ENCODE results near the gene TRAPPC2L.

TRAPPC2L gene

DNA sequence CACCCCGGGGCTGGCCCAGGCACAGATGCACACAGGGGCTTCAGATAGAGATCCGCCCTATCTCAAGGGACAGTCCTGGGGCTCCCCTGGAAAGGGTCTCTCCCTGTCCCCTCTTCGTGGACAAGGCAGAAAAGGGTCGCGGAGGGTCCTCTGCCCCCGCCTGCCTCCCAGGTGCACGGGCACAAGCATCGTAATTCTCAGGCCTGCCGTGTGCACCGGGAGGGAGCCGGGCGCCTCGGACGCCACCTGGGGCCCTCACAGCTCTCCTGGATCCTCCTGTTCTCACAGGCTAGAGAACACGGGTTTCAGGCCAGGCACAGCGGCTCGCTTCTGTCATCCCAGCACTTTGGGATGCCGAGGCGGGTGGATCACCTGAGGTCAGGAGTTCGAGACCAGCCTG, 21.4 kb downstream of the TRAPPC2L start:
- Mint-ChIP-seq H3K4me1 (no peaks in the 10 kb centered on the region), H3K9me3 (peaks cover 2% of the 10 kb centered on the region), H3K4me3 (no peak overlapping the region), H3K27ac (no peak overlapping the region), H3K36me3 (no peaks in the 10 kb centered on the region), H3K27me3 (peaks cover 7% of the 10 kb centered on the region)
- DNase-seq, result no peak
- CTCF ChIA-PET, result no interaction called here

DNA sequence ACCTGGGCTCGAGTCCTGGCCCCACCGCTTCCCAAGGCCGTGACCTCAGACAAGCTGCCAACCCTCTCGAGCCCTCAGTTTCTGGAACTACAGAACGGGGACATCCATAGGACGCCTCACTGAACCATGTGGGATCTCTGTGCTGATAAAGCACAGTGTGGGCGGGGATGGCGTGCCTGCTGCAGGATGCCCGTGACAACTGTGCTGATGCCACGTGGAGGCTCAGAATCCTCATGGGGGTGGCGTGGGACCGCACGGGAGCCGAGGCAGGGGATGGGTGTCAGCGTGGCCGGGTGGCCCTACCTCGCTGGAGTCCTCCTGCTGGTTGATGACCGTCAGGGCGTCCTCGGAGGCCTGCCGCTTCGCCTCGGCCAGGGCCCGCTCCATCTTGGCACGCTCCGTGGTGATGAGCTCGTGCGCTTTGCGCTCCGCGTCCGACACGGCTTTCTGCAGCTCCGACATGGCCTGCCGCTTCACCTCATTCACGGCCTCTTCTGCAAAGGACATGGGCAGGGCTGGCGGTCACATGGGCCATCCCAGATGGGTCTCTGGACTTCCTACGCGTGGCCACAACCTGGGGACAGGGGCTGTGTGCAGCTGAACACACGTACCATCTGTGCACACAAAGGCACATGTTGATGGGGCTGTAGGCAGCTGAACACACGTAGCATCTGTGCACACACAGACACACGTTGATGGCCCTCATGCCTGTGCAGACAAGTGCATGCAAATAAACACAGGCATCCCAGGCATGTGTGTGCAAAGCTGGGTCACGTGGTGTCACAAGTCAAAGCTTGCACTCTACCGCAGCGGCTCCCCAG, 22.2 kb downstream of the TRAPPC2L start:
- H3K9me3 Mint-ChIP-seq, result peaks cover 2% of the 10 kb centered on the region
- H3K36me3 Mint-ChIP-seq, result no peaks in the 10 kb centered on the region
- no peak overlapping the region for H3K4me3 Mint-ChIP-seq
- no peak overlapping the region for H3K27ac Mint-ChIP-seq
- H3K27me3 Mint-ChIP-seq, result peaks cover 2% of the 10 kb centered on the region
- no peak for DNase-seq
- CTCF ChIA-PET, result no interaction called here
- no peaks in the 10 kb centered on the region for H3K4me1 Mint-ChIP-seq

DNA sequence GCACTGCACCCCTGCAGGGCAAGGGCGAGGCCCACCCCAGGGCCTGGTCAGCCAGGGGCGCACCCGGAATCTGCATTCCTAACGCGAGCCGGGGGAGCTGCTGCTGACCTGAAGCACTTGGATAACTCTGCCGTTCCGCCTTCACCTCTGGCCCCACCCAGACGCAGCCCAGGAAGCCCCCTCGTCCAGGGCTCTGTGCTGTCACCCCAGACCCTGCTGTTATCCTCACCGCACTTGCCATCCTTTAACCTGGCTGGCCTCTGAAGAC, 22.8 kb downstream of the TRAPPC2L start:
- no peaks in the 10 kb centered on the region for H3K27me3 Mint-ChIP-seq

DNA sequence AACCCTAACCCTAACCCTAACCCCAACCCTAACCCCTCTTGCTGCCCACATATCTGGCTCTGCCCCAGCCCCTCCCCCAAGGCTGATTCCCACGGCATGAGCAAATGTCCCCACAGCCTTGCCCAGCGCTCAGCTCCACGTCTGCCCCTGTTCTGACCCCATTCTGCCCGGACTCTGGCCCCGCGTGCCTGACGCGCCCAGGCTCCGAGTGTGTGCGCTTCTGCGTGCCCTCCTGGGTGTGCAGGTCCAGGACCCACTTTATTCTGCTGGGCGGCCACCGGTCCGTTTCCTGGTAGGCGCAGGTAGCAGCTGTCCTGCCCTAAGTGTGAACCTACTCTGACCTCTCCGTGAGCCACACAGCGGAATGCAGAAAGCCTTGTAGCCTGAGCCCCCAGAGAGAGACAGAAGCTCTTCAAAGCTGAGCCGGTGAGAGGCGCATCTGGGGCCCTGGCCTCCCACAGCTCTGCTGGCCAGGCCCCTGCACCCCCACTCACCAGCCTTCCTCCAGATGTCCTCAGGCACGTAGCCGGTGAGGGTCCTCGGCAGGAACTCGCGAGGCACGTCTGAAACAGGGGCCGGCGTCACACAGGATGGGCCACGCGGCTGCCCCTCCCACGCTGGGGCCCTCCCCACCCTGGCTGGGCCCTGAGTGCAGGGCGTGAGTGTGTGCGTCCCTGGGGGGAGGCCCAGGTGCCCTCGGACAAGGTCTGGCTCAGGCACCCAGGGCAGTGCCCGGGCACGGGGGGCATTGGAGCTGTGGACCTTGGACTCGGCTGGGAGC, 23.5 kb downstream of the TRAPPC2L start:
- CTCF ChIA-PET, result no interaction called here
- Mint-ChIP-seq H3K4me3 (no peak overlapping the region), H3K9me3 (peaks cover 2% of the 10 kb centered on the region), H3K27ac (no peak overlapping the region), H3K4me1 (no peaks in the 10 kb centered on the region), H3K27me3 (no peaks in the 10 kb centered on the region), H3K36me3 (no peaks in the 10 kb centered on the region)
- no peak for DNase-seq

More for the DNA sequence above, 22.8 kb downstream of the TRAPPC2L start:
- DNase-seq, result no peak
- Mint-ChIP-seq H3K4me3 (no peak overlapping the region), H3K27ac (no peak overlapping the region), H3K36me3 (no peaks in the 10 kb centered on the region), H3K4me1 (no peaks in the 10 kb centered on the region), H3K9me3 (peaks cover 2% of the 10 kb centered on the region)
- CTCF ChIA-PET, result no interaction called here

DNA sequence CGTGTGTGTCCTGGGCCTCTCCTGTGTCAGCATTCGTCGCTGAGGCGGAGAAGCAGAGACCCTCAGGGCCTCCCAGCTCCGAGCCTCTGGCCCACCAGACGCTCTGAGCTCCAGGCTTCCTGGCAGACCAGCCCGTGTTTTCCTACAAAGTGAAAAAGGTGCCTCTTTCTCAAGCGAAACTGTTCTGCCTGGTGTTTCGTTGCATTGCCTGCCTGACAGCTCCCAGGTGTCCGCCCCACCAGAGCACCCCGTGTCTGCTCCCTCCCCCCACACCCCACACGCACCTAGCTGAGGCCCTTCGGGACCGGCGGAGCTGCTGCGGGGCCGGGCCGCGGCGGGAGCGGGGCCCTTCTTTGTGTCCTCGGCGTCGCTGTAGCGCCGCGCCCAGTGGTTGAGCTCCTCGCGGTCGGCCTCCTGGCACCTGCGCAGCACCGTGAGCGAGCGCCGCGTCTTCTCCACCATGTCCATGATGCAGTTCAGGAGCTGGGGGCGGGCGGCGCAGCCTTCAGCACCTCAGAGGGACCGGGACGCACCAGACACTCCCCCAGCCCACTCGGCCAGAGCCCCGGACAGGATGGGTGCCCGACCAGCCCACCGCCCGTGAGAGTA, 24.2 kb downstream of the TRAPPC2L start:
- DNase-seq, result no peak
- Mint-ChIP-seq H3K9me3 (peaks cover 2% of the 10 kb centered on the region), H3K4me3 (no peak overlapping the region), H3K27ac (no peak overlapping the region), H3K36me3 (no peaks in the 10 kb centered on the region), H3K4me1 (no peaks in the 10 kb centered on the region), H3K27me3 (no peaks in the 10 kb centered on the region)
- CTCF ChIA-PET, result no interaction called here

DNA sequence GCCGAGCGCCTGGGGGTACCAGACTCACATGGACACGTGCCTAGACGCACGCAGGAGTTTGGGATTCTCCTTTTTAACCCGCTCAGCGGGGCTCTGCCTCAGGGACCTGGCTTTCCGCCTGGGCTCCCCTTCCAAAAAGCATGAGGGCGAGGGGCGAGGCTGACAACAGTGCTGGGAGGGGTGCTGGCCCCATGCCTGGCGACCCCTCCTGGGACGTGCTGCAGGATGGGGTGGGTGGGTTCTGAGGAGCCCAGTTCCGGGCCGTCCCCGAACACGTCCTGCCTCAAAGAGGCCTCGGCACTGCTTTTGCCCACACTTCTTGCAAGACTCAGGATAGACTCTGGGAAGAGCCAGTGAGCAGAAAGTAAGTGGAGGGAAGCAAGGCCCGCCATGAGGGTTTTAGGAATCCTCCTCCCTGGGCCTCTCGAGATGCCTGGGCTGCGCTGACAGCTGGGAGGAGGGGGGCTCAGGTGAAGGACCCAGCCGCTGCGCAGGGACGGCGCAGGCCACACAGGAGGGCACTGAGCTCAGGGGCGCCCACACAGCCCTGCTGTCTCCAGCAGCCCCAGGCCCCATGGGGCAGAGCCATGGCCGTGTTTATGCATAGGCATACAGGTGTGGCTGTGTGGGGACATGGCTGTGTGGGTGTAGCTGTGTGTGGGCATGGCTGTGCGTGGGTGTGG, 24.9 kb downstream of the TRAPPC2L start:
- CTCF ChIA-PET, result no interaction called here
- Mint-ChIP-seq H3K36me3 (no peaks in the 10 kb centered on the region), H3K4me1 (no peaks in the 10 kb centered on the region), H3K9me3 (peaks cover 2% of the 10 kb centered on the region), H3K4me3 (no peak overlapping the region), H3K27ac (no peak overlapping the region), H3K27me3 (no peaks in the 10 kb centered on the region)
- no peak for DNase-seq

DNA sequence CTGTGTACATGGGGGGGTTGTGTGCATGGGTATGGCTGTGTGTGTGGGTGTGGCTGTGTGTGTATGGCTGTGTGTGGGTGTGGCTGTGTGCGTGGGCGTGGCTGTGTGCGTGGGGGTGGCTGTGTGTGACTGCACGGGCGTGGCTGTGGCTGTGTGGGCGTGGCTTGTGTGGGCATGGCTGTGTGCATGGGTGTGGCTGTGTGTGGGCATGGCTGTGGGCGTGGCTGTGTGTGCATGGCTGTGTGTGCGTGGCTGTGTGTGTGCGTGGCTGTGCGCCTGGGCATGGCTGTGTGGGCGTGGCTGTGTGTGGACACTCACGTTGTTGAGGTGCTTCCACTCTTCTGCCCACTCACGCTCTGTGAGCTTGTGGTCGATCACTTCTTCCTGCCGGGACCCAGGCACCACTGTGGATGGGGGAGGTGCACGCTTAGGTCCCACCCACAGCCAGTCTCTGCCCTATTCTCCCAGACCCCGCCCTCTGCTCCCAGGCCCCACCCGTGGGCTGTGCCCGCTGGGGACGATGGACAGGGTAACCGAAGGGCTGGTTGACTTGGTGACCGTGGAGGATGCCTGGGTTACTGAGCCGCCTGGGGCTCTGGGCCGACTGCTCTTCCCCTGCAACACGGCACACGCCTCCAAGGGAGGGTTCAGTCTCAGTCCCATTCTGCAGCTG, 25.6 kb downstream of the TRAPPC2L start:
- Mint-ChIP-seq H3K4me1 (no peaks in the 10 kb centered on the region), H3K9me3 (peaks cover 2% of the 10 kb centered on the region), H3K27ac (no peak overlapping the region), H3K27me3 (no peaks in the 10 kb centered on the region), H3K36me3 (no peaks in the 10 kb centered on the region), H3K4me3 (no peak overlapping the region)
- DNase-seq, result peak; percentile 25
- CTCF ChIA-PET, result no interaction called here

DNA sequence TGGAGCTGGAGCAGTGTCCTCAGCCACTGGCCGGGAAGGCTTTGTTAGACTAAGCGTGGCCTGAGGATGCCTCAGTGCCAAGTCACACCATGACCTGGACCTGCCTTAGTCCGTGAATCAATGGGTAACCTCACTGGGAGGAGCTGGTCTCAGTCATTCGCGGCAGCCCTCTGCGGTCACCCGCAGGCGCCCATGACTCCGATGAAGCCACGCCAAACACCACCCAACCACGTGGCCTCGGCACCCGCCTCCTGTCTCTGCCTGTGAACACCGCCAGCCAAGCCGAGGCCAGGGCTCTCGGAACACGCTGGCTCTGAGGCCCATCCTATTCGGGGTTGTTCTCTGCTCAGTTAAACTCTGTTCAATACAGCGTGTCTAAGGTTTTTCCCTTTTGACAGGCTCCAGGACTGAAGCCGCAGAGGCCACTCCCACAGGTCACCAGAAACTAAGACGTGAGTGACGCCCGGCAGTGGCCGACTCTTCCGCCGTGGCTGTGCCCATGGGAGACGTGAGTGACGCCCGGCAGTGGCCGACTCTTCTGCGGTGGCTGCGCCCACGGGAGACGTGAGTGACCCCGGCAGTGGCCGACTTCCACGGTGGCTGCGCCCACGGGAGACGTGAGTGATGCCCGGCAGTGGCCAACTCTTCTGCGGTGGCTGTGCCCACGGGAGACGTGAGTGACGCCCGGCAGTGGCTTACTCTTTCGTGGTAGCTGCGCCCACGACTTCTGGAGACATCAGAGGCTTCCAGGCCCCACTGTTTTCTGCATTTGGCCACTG, 26.4 kb downstream of the TRAPPC2L start:
- no peaks in the 10 kb centered on the region for H3K36me3 Mint-ChIP-seq
- H3K4me3 Mint-ChIP-seq, result no peak overlapping the region
- CTCF ChIA-PET, result no interaction called here
- H3K27me3 Mint-ChIP-seq, result no peaks in the 10 kb centered on the region
- peaks cover 2% of the 10 kb centered on the region for H3K9me3 Mint-ChIP-seq
- no peak for DNase-seq
- no peak overlapping the region for H3K27ac Mint-ChIP-seq
- H3K4me1 Mint-ChIP-seq, result no peaks in the 10 kb centered on the region

DNA sequence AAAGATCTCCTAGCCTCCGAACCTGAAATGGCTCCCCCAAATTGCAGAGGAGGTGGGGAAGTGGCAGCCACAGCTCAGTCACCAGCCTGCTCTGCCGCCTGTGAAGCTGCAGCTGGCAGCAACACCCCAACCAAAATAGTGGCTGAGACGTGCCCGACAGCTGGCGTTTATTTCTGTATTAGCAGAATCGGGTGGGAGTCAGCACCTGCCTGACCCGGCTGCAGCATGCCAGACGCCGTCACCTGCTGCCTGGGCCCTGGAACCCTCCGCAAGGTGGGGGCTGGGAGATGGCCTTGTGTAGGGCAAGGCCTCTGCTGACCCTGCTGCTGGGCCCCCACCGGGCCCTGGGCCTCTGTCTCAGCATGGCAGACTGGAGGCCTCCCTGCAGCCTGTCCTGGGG, 27.0 kb downstream of the TRAPPC2L start:
- Mint-ChIP-seq H3K4me3 (no peak overlapping the region), H3K27me3 (no peaks in the 10 kb centered on the region), H3K36me3 (no peaks in the 10 kb centered on the region), H3K4me1 (no peaks in the 10 kb centered on the region), H3K27ac (no peak overlapping the region), H3K9me3 (peaks cover 2% of the 10 kb centered on the region)
- DNase-seq, result no peak
- CTCF ChIA-PET, result no interaction called here

DNA sequence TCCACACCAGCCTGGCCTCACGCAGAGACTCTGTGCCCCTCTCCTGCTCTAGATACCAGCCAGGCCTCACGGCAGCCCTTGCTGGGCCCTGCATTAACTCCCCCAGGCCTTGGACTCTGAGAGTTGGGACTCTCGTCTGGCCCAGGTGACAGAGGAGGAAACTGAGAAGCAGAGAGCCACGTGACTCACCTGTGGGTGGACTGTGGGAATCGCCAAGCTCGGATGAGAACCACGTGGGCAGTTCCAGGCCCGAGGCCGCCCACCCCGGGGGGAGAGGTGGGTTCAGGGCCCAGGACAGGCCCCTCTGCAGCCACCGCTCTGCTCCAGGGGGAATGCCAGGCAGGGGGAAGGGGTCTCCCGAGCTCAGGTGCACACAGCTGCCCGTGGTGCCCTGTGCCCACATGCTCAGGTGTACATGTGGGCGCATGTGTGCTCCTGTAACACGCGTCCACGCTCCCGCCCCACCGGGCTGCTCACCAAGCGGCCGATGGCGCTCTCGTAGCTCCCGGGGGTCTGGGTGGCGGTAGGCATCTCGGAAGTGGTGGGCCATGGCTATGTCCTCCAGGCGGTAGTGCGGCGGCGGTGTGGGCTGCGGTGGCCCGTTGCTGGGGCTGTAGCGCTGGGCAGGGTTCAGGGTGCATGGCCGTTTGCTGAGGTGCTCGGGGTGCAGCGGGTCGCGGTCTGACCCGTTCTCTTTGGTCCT, 27.8 kb downstream of the TRAPPC2L start:
- no peak overlapping the region for H3K27ac Mint-ChIP-seq
- no peak for DNase-seq
- H3K4me1 Mint-ChIP-seq, result no peaks in the 10 kb centered on the region
- peaks cover 2% of the 10 kb centered on the region for H3K9me3 Mint-ChIP-seq
- no peaks in the 10 kb centered on the region for H3K27me3 Mint-ChIP-seq
- no peak overlapping the region for H3K4me3 Mint-ChIP-seq
- H3K36me3 Mint-ChIP-seq, result no peaks in the 10 kb centered on the region
- CTCF ChIA-PET, result no interaction called here

DNA sequence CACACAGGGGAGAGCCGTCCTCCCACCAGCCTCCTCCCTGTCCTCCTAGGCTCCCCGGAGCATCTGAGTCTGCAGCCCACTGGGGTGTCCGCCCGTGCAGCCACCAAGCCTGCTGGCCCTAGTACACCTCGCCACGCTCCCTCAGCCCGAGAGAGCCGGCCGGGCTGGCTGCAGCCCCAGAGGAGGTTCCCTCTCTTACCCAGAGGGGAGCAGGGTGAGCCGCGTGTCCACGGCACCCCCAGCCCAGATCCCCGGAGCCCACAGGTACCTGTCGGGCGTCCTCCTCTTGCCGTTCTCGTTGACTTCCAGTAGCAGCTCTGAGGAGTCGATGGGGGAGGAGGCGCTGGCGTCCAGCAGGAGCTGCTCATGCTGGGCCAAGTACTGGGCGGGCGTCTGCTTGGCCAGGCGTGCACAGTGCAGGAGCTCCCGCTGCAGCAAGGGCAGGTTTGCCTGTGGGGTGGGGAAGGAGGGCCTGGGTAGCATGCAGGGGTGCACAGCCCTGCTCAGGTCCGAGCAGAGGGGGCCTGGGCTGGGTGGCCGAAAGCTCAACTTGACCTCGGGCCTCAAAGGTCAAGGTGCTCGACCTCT, 28.9 kb downstream of the TRAPPC2L start:
- H3K36me3 Mint-ChIP-seq, result no peaks in the 10 kb centered on the region
- CTCF ChIA-PET, result no interaction called here
- H3K27ac Mint-ChIP-seq, result no peak overlapping the region
- H3K27me3 Mint-ChIP-seq, result no peaks in the 10 kb centered on the region
- H3K9me3 Mint-ChIP-seq, result peaks cover 2% of the 10 kb centered on the region
- DNase-seq, result no peak
- H3K4me3 Mint-ChIP-seq, result no peak overlapping the region
- no peaks in the 10 kb centered on the region for H3K4me1 Mint-ChIP-seq

DNA sequence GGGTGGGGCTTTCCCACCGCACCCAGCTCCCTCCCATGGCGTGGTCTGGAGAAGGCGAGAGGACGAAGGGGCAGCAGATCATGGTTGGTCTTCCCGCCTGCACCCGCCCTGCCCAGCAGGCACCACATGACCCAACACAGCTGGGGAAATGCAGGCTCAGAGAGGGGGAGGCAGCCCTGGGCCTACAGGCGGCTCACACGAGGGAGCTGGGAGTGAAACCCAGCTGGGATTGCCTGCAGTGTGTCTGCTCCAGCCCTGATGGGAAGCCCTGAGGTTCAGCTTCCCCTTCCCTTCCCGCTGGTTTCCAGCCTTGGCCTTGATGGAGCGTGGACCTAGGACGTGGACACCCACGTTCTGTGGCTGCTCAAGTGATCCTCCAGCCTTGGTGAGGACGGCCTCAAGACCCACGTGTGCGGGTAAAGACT, 29.5 kb downstream of the TRAPPC2L start:
- Mint-ChIP-seq H3K36me3 (no peaks in the 10 kb centered on the region), H3K4me1 (no peaks in the 10 kb centered on the region), H3K4me3 (no peak overlapping the region), H3K27ac (no peak overlapping the region), H3K9me3 (peaks cover 2% of the 10 kb centered on the region), H3K27me3 (no peaks in the 10 kb centered on the region)
- DNase-seq, result no peak
- CTCF ChIA-PET, result no interaction called here
